Keratinocyte (primary cell): Measurements from ENCODE around the gene DIP2B.

Experiments
- CTCF ChIP-seq, 3 experiments: IDR thresholded peaks in 1 of 3; conservative IDR thresholded peaks in 1 of 3; optimal IDR thresholded peaks in 1 of 3; 2 replicates in 2 of 3; 3 replicates in 1 of 3; pipeline versions ENCODE3 to v1.5.1; 2011; ENCODE audit warnings: low read length in 3 of 3, mild to moderate bottlenecking in 3 of 3, moderate library complexity in 2 of 3, control low read depth in 1 of 3, inconsistent platforms in 1 of 3; ENCODE audit not compliant: insufficient read depth in 2 of 3; ENCODE audit errors: extremely low read depth in 1 of 3
- EZH2 ChIP-seq: IDR thresholded peaks from one replicate; pipeline ENCODE4 v1.6.1; 2012; ENCODE audit warnings: inconsistent platforms, mild to moderate bottlenecking, low read length, moderate library complexity

GRCh38 chr12:50611021-50611744 is 106.4 kb downstream of the DIP2B start:
- no peak for TF ChIP-seq CTCF (optimal IDR thresholded peaks at IDR 0.05 in 1 of 3, IDR thresholded peaks at IDR 0.05 in 1 of 3, conservative IDR thresholded peaks at IDR 0.05 in 1 of 3; ENCODE audit: extremely low read depth in 1 of 3, insufficient read depth in 2 of 3, low read length in 3 of 3)
- no peak for TF ChIP-seq EZH2
